ENCODE data around the gene HBG2. TPM values are rescaled to one million over a fixed set of nuclear protein-coding genes. Genes with fewer than 3 reads are reported as not detected.

HBG2 gene
- total and polyA plus RNA-seq, 9 of the 15 experiments (the other 6 are each of a cell fraction or from before 2014, with no cell fraction given) = 1,626 to 58,619 (median 10,515) TPM

GRCh38 chr11:5281596-5281995 lies 27.0 kb upstream of the HBG2 start (continued):
- TF ChIP-seq HSF4 (CRISPR knock-in tag; IDR thresholded peaks at IDR 0.05; ENCODE audit: borderline replicate concordance) = peak; percentile 27; the same call in 1 of the 2 replicates

DNA sequence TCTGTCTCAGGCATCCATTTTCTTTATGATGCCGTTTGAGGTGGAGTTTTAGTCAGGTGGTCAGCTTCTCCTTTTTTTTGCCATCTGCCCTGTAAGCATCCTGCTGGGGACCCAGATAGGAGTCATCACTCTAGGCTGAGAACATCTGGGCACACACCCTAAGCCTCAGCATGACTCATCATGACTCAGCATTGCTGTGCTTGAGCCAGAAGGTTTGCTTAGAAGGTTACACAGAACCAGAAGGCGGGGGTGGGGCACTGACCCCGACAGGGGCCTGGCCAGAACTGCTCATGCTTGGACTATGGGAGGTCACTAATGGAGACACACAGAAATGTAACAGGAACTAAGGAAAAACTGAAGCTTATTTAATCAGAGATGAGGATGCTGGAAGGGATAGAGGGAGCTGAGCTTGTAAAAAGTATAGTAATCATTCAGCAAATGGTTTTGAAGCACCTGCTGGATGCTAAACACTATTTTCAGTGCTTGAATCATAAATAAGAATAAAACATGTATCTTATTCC lies 26.1 kb upstream of the HBG2 start:
- H3K9ac ChIP-seq (ENCODE audit: insufficient read depth in 1 of 2, low read depth in 2 of 2, low read length in 2 of 2) = peak overlapping the region in 1 of 2 experiments; percentile 7; a peak in 1 of 4 replicates
- peak; percentile 91 to 100 (median 94) for DNase-seq (ENCODE audit: extremely low read depth in 1 of 4, low spot score in 3 of 4)
- CTCF ChIA-PET (ENCODE audit: low intra/inter-chr PET ratio) = no interaction called here
- peaks cover 55% of the 10 kb centered on the region for H3K36me3 ChIP-seq (ENCODE audit: control insufficient read depth, insufficient read depth, low read length)
- H3K79me2 ChIP-seq (ENCODE audit: control insufficient read depth, insufficient read depth, low read length) = peaks cover 82% of the 10 kb centered on the region
- POLR2A ChIA-PET = interaction anchor here (0.6 to 7.3 kb wide), 12 partner anchors 9 to 334 kb away, joined by 3 to 55 read pairs (median 4); partner anchors contain the start of genes HBE1 and HBG1
- peak overlapping the region; percentile 87 for H3K27ac ChIP-seq (ENCODE audit: extremely low read depth, low read depth, low read length)
- no peak overlapping the region for H2AFZ ChIP-seq (ENCODE audit: low read depth, low read length)
- ATAC-seq = peak; percentile 86
- no peaks in the 10 kb centered on the region for H3K9me1 ChIP-seq (ENCODE audit: control insufficient read depth, insufficient read depth, low read length)
- 0% methylated on average over 3 of the region's 3 CpGs for WGBS (ENCODE audit: insufficient coverage, low coverage, missing lambda C conversion rate)
- FAIRE-seq = peak; percentile 97
- no peaks in the 10 kb centered on the region for H3K27me3 ChIP-seq (ENCODE audit: control insufficient read depth in 2 of 2, insufficient read depth in 2 of 2, low read length in 2 of 2)
- peak overlapping the region; percentile 27; the same call in 1 of the 2 replicates for H3K4me2 ChIP-seq (ENCODE audit: insufficient read depth, low read length)
- BruUV-seq (replicated peaks) = no TSS peak
- intact Hi-C loops (cut with micrococcal nuclease) (loop anchor here (10.0 kb wide), 2 partner anchors 224 to 314 kb away; partner anchors contain the start of genes TRIM6 and UBQLN3), in situ Hi-C loops (cut with MboI) (no loop called here)
- no peaks in the 10 kb centered on the region for H4K20me1 ChIP-seq (replicated peaks; ENCODE audit: control insufficient read depth, insufficient read depth, low read length)
- peaks cover 29 to 86% of the 10 kb centered on the region in 2 experiments for H3K4me1 ChIP-seq (replicated peaks in 1 of 2; ENCODE audit: control insufficient read depth in 2 of 2, insufficient read depth in 2 of 2, low read length in 2 of 2)
- no peak overlapping the region for H3K4me3 ChIP-seq
- H3K9me3 ChIP-seq (replicated peaks; ENCODE audit: control insufficient read depth, insufficient read depth, low read depth, low read length) = no peaks in the 10 kb centered on the region
- TF ChIP-seq TEAD1 (CRISPR knock-in tag; IDR thresholded peaks at IDR 0.05) (peak in 1 of 2 experiments; percentile 88; a peak in 2 of 4 replicates), TEAD4 (IDR thresholded peaks at IDR 0.05; ENCODE audit: low read length) (peak; percentile 99), TEAD4 (CRISPR knock-in tag; IDR thresholded peaks at IDR 0.05; ENCODE audit: borderline replicate concordance) (no peak), NBN (IDR thresholded peaks at IDR 0.05; ENCODE audit: low read depth) (peak; percentile 98), ZNF140 (CRISPR knock-in tag; IDR thresholded peaks at IDR 0.05) (no peak), MAX (CRISPR knock-in tag; IDR thresholded peaks at IDR 0.05) (peak; percentile 70), SOX6 (IDR thresholded peaks at IDR 0.05) (peak; percentile 93), CHCHD3 (CRISPR knock-in tag; IDR thresholded peaks at IDR 0.05) (no peak), HES1 (IDR thresholded peaks at IDR 0.05; ENCODE audit: low read depth) (peak; percentile 89), MXD1 (CRISPR knock-in tag; IDR thresholded peaks at IDR 0.05; ENCODE audit: borderline replicate concordance, poor library complexity, severe bottlenecking) (no peak), PHF8 (IDR thresholded peaks at IDR 0.05; ENCODE audit: borderline replicate concordance, low read length) (no peak), PRPF4 (IDR thresholded peaks at IDR 0.05; ENCODE audit: insufficient read depth, low read depth, low read length, poor library complexity, severe bottlenecking) (no peak), CBFA2T3 (IDR thresholded peaks at IDR 0.05) (peak; percentile 99)
- TF ChIP-seq, protein P1, sequence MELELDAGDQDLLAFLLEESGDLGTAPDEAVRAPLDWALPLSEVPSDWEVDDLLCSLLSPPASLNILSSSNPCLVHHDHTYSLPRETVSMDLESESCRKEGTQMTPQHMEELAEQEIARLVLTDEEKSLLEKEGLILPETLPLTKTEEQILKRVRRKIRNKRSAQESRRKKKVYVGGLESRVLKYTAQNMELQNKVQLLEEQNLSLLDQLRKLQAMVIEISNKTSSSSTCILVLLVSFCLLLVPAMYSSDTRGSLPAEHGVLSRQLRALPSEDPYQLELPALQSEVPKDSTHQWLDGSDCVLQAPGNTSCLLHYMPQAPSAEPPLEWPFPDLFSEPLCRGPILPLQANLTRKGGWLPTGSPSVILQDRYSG (tag; conservative IDR thresholded peaks at IDR 0.05; ENCODE audit: low read depth) = peak; percentile 92
